ENCODE results near the gene ZNF385B.

- TF ChIP-seq CTCF (IDR thresholded peaks at IDR 0.05) (no peak), POLR2AphosphoS5 (IDR thresholded peaks at IDR 0.05) (no peak)
Measured at GRCh38 chr2:179429597-179429996, 431.8 kb downstream of the ZNF385B start.
